Pancreas (tissue), 10 donors: ENCODE measurements around the gene SMIM20. TPM values are rescaled to one million over a fixed set of nuclear protein-coding genes. Genes with fewer than 3 reads are reported as not detected.
A peak's percentile ranks its signal among the peaks of the same experiment; 100 is the strongest.

ENCODE experiments used
- ATAC-seq, 4 donors: fragments of 200-7000 bp; cut with Tn5 transposase; one replicate each; pipeline versions ENCODE4 v1.8.0 to v1.9.1; 2020; ENCODE audit warnings: mild to moderate bottlenecking in 4 of 4, moderate library complexity in 4 of 4
- DNase-seq, 6 donors: peaks; one replicate each; pipeline ENCODE4 v3.0.0-alpha.2; 2020
- FAIRE-seq: peaks from 2 replicates; lab custom pipeline; 2012; peaks lifted over from hg19 to GRCh38; lab: Jason Lieb, UNC
- H3K27ac ChIP-seq, 4 donors: fragments of 200-600 bp; sonication (generic); 1 replicate in 3 of 4; 2 replicates in 1 of 4; pipeline versions ENCODE4 v1.5.0 to v1.8.0; 2020
- H3K27me3 ChIP-seq, 4 donors: fragments of 200-600 bp; one replicate each; pipeline ENCODE4 v1.8.0; 2021
- H3K36me3 ChIP-seq, 3 donors: fragments of 200-600 bp; sonication (generic) in 1 of 3; one replicate each; pipeline versions ENCODE4 v1.5.0 to v1.8.0; 2020 to 2021
- H3K4me1 ChIP-seq, 3 donors: fragments of 200-600 bp; one replicate each; pipeline ENCODE4 v1.8.0; 2021
- H3K4me3 ChIP-seq, 4 donors: fragments of 200-600 bp; sonication (generic) in 2 of 4; one replicate each; pipeline versions ENCODE4 v1.5.0 to v1.8.0; 2020 to 2021
- H3K9me3 ChIP-seq, 4 donors: fragments of 200-600 bp; one replicate each; pipeline ENCODE4 v1.8.0; 2021
- WGBS, 2 donors: extraction: QIAGEN DNeasy Blood & Tissue Kit; methylation state at CpG; one replicate each; pipeline ENCODE4 v1.1.7; 2013; 5-methylcytosine and 5-hydroxymethylcytosine counted together
- intact Hi-C, 3 donors: fragments of 100-400 bp; cut with DNase I; formaldehyde crosslinking; loops; one replicate each; pipeline versions ENCODE4 v1.11.1 to v1.14.2; 2022
- polyA plus RNA-seq, 2 donors: library from polyadenylated mRNA; stranded (reverse); fragments of 200-250 nt; gene quantifications; one replicate each; pipeline ENCODE4 v1.2.3, GENCODE V29; 2013
- total RNA-seq, 6 donors: library from RNA; stranded (reverse); fragmentation: NEBNext Ultra II Directional in 4 of 6; extraction: Animal tissue kit (Norgen Biotek cat#: 25700) in 4 of 6; gene quantifications; one replicate each; pipeline versions ENCODE4 v1.2.1 to v1.2.4, GENCODE V29; 2021 to 2023
- TF ChIP-seq, protein P1 (sequence below), 4 donors: fragments of 200-600 bp; sonication (generic) in 3 of 4; IDR thresholded peaks; one replicate each; pipeline versions ENCODE4 v1.5.0 to v1.8.0; 2021; ENCODE audit warnings: antibody characterized with exemption in 4 of 4
- donor health status: healthy with polysubstance abuse.
- donor health status: DM: no; HTN: no; CAD: no; lungs with moderate emphysema.
- donor health status: DM: no; HTN: no; CAD: no.
- donor health status: control.
- donor health status: control.
- donor health status: Bipolar disorder and iron deficiency.
- donor health status: DM: yes; HTN: yes; CAD: no.
- donor health status: DM: no; HTN: no; CAD: no.
- donor health status: DM: no; HTN: no; CAD: no.
- donor health status: DM: yes; HTN: yes; CAD: no.

Gene SMIM20
- total and polyA plus RNA-seq, 8 donors = 11.7 to 37.4 (median 18.7) TPM

- no peaks in the 10 kb centered on the region for H3K27me3 ChIP-seq
- no peak overlapping the region for H3K27ac ChIP-seq
- no peak overlapping the region for H3K4me3 ChIP-seq
- intact Hi-C loops = no loop called here
- H3K9me3 ChIP-seq = no peaks in the 10 kb centered on the region
- FAIRE-seq (no peak), DNase-seq (no peak), ATAC-seq (peak in 1 of 4 donors; percentile 41)
- TF ChIP-seq, protein P1, sequence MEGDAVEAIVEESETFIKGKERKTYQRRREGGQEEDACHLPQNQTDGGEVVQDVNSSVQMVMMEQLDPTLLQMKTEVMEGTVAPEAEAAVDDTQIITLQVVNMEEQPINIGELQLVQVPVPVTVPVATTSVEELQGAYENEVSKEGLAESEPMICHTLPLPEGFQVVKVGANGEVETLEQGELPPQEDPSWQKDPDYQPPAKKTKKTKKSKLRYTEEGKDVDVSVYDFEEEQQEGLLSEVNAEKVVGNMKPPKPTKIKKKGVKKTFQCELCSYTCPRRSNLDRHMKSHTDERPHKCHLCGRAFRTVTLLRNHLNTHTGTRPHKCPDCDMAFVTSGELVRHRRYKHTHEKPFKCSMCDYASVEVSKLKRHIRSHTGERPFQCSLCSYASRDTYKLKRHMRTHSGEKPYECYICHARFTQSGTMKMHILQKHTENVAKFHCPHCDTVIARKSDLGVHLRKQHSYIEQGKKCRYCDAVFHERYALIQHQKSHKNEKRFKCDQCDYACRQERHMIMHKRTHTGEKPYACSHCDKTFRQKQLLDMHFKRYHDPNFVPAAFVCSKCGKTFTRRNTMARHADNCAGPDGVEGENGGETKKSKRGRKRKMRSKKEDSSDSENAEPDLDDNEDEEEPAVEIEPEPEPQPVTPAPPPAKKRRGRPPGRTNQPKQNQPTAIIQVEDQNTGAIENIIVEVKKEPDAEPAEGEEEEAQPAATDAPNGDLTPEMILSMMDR (IDR thresholded peaks at IDR 0.05) = no peak
- no peaks in the 10 kb centered on the region for H3K36me3 ChIP-seq
- no peaks in the 10 kb centered on the region for H3K4me1 ChIP-seq
Observed at GRCh38 chr4:25943312-25943711, 29.3 kb downstream of the SMIM20 start.

DNA sequence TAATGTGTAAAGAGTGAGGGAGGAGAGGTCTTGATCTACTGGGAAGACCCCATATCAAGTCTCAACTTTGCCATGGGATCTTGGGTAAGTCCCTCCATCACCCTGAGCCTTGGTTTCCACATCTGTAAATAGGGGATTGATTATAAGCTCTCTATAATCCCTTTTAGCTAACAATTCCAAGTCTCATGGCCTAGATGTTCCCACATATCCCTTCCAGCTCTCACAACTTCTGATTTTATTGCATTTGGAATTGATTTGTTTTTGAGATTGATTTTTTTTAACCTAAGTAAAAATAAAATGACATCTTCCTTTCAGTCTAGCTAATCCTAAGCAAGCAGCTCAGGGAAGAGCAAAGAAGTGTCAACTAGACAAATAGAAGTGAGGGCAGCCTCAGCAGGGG, 29.8 kb downstream of the SMIM20 start:
- H3K27me3 ChIP-seq = no peaks in the 10 kb centered on the region
- intact Hi-C loops = no loop called here
- H3K9me3 ChIP-seq = no peaks in the 10 kb centered on the region
- DNase-seq (no peak), ATAC-seq (no peak), FAIRE-seq (no peak)
- H3K4me1 ChIP-seq = no peaks in the 10 kb centered on the region
- TF ChIP-seq, protein P1 (IDR thresholded peaks at IDR 0.05) = no peak
- H3K4me3 ChIP-seq = no peak overlapping the region
- H3K27ac ChIP-seq = no peak overlapping the region
- H3K36me3 ChIP-seq = no peaks in the 10 kb centered on the region

GRCh38 chr4:25948051-25948450, 34.0 kb downstream of the SMIM20 start:
- WGBS, 2 donors = 97% methylated on average over 1 of the region's 1 CpG
- ATAC-seq (no peak), DNase-seq (no peak), FAIRE-seq (no peak)
- intact Hi-C loops = no loop called here
- Histone ChIP-seq H3K27ac (no peak overlapping the region), H3K36me3 (no peaks in the 10 kb centered on the region), H3K9me3 (no peaks in the 10 kb centered on the region), H3K4me3 (no peak overlapping the region), H3K4me1 (no peaks in the 10 kb centered on the region), H3K27me3 (no peaks in the 10 kb centered on the region)
- TF ChIP-seq, protein P1 (IDR thresholded peaks at IDR 0.05) = no peak

DNA sequence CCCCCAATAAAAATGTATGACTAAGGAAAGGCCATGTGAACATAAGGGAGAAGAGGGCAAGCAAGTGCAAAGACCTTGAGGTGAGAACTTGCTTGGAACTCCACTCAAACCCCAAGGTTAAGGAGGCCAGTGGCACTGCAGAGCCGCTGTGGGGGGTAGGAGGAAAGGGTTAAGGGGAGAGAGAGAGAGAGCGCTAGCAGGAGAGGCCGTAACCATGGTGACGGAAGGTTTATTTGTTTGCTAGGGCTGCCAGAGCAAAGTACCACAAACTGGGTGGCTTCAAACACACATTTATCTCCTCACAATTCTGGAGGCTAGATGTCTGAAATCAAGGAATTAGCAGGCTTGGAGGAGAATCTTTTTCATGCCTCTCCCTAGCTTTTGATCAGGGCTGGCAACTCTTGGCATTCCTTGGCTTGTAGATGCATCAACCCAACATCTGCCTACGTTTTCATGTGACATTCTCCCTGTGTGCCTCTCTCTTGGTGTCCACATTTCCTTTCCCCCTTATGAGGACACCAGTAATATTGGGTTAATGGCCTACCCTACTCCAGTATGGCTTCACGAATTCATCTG, 35.2 kb downstream of the SMIM20 start:
- intact Hi-C loops = no loop called here
- WGBS, 2 donors = 24 to 34% methylated on average over 6 of the region's 6 CpGs
- no peaks in the 10 kb centered on the region for H3K9me3 ChIP-seq
- DNase-seq = peak in 1 of 6 donors; percentile 26
- no peaks in the 10 kb centered on the region for H3K36me3 ChIP-seq
- no peak overlapping the region for H3K27ac ChIP-seq
- H3K4me3 ChIP-seq = no peak overlapping the region
- FAIRE-seq = no peak
- peak in 3 of 4 donors; percentile 48 to 79 (median 60) for ATAC-seq
- TF ChIP-seq, protein P1 (IDR thresholded peaks at IDR 0.05) = no peak
- no peaks in the 10 kb centered on the region for H3K27me3 ChIP-seq
- no peaks in the 10 kb centered on the region for H3K4me1 ChIP-seq

- intact Hi-C loops = no loop called here
- Histone ChIP-seq H3K4me1 (no peaks in the 10 kb centered on the region), H3K9me3 (no peaks in the 10 kb centered on the region), H3K36me3 (no peaks in the 10 kb centered on the region), H3K4me3 (no peak overlapping the region), H3K27me3 (no peaks in the 10 kb centered on the region), H3K27ac (no peak overlapping the region)
- DNase-seq = no peak
- ATAC-seq = no peak
- 78 to 80% methylated on average over 8 of the region's 8 CpGs for WGBS, 2 donors
- TF ChIP-seq, protein P1 (IDR thresholded peaks at IDR 0.05) = no peak
- FAIRE-seq = no peak
Observed at GRCh38 chr4:25949994-25950393, 36.0 kb downstream of the SMIM20 start.
